Erythroblast (primary cell): ENCODE data around the gene ADARB2.

Experiments used
- GATA1 ChIP-seq: IDR thresholded peaks from 2 replicates; pipeline ENCODE4 v1.6.1; 2011; ENCODE audit warnings: low read depth, mild to moderate bottlenecking, control low read depth, low read length, moderate library complexity
- POLR2A ChIP-seq: IDR thresholded peaks from 2 replicates; pipeline ENCODE4 v1.6.1; 2011; ENCODE audit warnings: mild to moderate bottlenecking, low read length

- TF ChIP-seq POLR2A (no peak), GATA1 (no peak)
Measured at GRCh38 chr10:1141701-1142100, 595.6 kb downstream of the ADARB2 start.
